Erythroblast (primary cell): ENCODE measurements around the gene MKX.

ENCODE experiments used
- GATA1 ChIP-seq: IDR thresholded peaks from 2 replicates; pipeline ENCODE4 v1.6.1; 2011; ENCODE audit warnings: low read depth, mild to moderate bottlenecking, control low read depth, low read length, moderate library complexity
- POLR2A ChIP-seq: IDR thresholded peaks from 2 replicates; pipeline ENCODE4 v1.6.1; 2011; ENCODE audit warnings: mild to moderate bottlenecking, low read length

DNA sequence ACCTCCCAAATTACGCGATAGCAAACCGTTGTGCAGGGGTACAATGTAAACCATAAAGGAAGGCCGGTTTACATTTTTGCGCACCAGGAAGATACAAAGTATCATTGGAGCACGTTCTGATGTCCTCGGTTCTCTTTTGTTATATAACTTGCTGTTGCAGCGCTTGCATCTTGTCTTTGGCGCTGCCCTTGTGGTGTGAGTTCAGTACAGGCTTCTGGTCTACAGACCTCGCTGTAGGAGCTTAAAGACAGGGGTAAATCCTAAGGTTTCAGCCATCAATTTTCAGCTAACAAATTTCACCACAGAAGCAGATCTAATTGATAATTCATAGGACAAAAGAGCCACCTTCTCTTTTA, 1.5 kb upstream of the MKX start:
- TF ChIP-seq POLR2A (no peak), GATA1 (no peak)
